RCC 7860 (cell line): ENCODE measurements around the gene NANOGP8.
"Not testable (repeated sequence)": the region's sequence is repeated elsewhere in the genome, so short reads cannot be mapped to it uniquely, and the experiment has no call there.

Source experiments
- DNase-seq: peaks from one replicate; pipeline ENCODE4 v3.0.0-alpha.2; 2015; ENCODE audit warnings: low spot score
- FAIRE-seq: peaks from 2 replicates; lab custom pipeline; 2012; peaks lifted over from hg19 to GRCh38; lab: Jason Lieb, UNC

NANOGP8 gene, protein sequence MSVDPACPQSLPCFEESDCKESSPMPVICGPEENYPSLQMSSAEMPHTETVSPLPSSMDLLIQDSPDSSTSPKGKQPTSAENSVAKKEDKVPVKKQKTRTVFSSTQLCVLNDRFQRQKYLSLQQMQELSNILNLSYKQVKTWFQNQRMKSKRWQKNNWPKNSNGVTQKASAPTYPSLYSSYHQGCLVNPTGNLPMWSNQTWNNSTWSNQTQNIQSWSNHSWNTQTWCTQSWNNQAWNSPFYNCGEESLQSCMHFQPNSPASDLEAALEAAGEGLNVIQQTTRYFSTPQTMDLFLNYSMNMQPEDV

DNA sequence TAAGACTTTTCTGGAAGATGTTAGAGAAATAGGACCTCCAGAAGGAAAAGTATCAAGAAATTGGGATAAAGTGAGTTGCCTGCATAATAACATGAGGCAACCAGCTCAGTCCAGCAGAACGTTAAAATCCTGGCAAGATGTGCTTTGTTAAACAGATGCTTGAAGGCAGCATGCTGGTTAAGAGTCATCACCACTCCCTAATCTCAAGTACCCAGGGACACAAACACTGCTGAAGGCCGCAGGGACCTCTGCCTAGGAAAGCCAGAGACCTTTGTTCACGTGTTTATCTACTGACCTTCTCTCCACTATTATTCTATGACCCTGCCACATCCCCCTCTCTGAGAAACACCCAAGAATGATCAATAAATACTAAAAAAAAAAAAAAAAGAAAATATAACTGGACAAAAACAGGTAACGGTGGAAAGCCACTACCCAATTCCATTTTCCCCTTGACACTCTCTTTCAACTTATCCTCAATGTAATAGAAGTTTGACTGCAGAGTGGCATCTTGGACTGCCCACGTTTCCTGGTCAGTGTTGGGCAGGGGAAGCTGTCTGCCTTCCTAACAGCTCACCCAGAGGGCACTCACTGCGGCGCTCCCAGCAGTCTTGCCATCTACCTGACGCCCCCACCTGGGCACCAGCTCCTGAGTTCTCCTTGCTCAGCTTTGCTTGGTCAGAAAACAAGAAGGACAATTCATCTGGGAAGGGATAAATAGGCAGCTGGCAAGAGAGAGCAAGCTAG, at the start of gene NANOGP8:
Gene NANOGP8 (minus strand): TSS at position 120 of the 744 bp plus-strand sequence. CDS start 185 bp downstream, outside the sequence.
- not testable (repeated sequence) for DNase-seq, FAIRE-seq

DNA sequence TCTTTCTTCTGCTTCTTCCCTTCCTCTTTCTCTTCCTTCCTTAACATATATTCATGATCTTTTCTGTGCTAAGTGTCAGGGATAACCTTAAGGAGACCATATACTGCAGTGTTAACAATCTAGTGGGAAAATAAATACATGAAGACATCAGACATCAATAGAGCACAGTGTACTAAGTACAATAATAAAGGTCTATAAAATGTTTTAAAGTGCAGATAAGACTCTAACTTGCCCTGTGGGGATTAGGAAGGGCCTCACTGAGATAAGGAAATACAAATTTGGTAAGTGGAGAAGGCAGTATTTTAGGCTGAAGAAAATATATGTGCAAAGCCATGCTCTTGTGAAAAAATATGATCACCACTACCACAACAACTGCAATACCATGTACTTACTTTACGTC, 49.2 kb upstream of the NANOGP8 start:
- DNase-seq (no peak), FAIRE-seq (no peak)

DNA sequence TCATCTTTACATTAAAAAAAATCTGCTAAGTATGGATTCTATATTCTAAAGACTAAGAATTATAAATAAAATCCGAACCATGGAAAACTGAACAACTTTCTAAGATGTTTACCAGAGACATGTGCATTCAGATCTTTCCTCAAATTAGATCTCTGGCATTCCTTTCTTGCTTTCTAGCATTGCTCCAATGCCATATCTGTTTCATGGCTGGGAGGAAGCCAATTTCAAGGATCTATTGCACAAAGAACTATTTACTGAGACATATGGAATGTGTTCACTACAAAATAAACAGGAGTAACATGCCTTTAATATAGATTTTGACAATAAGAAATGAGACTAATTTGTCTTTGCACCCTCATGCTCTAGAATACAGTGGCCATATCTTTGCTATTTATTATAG, 45.1 kb upstream of the NANOGP8 start:
- FAIRE-seq: no peak
- DNase-seq: no peak

DNA sequence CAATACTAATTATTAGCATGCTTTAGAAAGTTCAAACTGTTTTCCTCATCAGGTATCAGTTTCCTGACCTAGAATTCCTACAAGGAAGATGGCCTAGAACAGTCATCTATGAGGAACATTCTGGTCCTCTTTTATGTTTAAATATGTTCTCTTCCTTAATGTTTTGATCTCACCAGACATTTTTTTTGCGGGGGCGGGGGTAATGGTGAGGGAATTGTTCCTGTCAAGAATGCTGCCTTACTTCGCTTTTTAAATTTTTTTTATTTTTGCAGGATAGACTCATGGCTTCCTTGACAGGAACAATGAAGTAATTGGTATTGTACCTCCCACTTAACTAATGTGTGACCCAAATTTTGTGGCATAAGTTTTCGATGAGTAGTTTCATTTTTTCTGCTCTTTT, 44.3 kb upstream of the NANOGP8 start:
- no peak for FAIRE-seq

DNA sequence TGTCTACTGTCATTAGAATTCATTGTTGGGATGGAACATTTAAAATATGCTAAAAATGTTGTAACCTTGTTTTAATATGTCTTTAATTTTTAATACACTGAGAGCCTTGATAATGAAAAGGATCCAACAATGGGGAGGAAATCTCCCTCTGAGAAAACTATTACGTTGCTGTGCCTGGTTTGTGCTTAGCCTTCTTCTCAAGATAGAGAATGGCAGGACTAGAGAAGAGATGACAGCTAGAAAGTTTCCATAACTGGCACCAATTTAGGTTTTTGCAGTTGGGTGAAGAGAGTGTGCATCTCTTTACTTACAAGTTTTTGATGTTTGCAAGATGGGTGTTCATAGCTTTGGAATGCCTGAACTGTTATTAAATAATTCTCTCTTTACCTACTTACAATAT, 42.6 kb upstream of the NANOGP8 start:
- FAIRE-seq: no peak
- no peak for DNase-seq

More for the DNA sequence above, 44.3 kb upstream of the NANOGP8 start:
- no peak for DNase-seq

DNA sequence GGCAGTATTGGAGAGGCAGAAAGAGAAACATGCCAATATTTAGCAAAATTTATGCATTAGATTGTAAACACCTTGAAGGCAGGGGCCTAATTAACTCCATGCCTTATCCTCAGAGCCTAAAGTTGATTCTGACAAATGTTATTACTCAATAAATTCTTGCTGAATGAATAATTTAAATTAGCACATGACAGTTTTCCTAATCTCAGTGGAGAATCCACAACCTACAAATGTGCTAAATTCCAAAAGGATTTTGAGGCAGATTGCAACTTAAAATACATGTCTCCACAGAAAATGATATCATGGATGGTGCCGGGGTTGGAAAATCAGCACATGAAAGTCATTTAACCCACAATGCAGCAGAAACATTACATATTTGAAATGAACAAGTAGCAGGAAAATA, 41.1 kb upstream of the NANOGP8 start:
- no peak for FAIRE-seq
- DNase-seq: no peak

DNA sequence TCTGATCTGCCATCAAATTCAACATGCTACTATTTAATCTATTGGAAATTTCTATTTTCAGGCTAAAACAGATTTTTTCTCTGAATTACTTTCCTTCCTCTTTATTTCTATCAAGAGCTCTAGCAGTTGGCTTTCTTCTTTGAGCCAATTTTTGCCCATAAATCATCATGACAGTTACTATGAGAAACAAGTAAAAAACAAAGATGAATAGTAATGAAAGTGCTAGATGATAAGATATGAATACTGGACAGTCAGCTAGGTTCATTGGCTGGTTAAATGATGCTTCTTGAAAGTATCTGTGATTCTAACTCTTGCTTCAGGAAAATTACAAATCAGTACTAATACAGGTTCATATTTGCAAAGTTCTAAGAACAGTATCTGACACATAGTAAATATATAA, 38.6 kb upstream of the NANOGP8 start:
- FAIRE-seq (no peak), DNase-seq (no peak)

DNA sequence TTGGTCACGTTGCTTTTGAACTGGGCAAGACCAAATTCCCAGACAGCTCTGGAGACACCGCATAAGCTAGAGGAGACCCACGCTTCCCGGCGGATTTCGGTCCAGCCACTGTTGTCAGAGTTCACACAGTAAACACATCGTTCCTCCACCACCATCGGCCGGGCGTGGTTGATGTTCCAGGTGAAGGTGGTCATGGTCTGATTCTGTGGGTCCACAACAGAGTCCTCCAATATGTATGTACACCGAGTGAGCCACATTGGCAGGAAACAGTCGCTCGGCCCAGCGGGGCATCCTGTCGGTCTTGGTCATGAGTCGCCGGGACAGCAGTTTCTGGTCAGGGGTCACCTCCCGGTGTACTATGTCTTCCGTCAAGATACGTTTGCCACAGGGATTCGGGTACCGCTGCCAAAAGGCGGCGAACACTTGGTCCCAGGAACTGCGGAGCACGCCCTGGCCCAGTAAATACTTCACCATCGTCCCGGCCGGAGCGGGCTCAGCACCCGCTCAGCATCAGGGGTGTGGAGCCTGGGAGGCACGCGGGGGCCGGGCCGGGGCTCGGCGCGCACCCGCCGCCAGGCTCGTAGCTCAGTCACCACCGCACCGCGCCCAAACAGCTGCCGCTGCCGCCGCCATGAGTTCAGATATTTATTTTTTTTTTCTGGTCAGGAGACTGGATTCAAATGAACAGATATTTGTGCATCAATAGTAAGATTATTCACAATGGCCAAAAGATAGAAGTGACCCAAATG, 36.7 kb upstream of the NANOGP8 start:
- DNase-seq (no peak), FAIRE-seq (no peak)

DNA sequence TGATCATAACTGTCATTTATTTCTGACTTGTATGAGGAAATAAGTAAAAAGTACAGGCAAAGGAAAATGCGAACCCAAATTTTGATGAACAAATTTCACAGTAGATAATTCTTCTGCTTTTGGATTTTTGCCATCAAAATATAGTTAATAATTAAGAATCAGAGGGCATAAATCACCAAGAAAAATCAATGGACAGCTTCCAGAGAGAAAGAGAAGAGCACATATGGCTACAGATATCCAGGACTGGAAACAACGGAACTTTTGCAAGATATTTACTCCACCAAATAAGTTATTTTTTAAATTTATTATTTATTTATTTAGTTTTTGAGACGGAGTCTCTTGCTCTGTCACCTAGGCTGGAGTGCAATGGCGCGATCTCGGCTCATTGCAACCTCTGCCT, 35.1 kb upstream of the NANOGP8 start:
- no peak for FAIRE-seq

DNA sequence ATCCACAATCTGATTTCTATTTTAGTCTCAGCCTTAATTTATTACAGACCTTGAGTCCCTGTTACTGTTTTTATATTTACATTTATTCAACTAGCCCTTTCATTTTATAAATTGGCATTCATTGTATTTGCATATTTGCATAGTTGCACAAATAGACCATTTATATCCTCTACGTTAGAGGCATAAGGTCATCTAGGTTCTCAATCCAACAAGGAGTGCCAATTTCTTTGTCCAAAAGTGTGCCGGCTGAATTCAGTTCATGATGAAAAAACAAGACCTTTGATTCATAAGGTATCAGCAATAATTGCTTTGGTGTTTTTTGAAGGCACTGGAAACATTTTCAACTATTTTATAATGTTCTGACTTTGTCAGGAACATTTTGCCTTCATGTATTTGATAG, 33.9 kb upstream of the NANOGP8 start:
- no peak for FAIRE-seq
- no peak for DNase-seq

More for the DNA sequence above, 35.1 kb upstream of the NANOGP8 start:
- no peak for DNase-seq

DNA sequence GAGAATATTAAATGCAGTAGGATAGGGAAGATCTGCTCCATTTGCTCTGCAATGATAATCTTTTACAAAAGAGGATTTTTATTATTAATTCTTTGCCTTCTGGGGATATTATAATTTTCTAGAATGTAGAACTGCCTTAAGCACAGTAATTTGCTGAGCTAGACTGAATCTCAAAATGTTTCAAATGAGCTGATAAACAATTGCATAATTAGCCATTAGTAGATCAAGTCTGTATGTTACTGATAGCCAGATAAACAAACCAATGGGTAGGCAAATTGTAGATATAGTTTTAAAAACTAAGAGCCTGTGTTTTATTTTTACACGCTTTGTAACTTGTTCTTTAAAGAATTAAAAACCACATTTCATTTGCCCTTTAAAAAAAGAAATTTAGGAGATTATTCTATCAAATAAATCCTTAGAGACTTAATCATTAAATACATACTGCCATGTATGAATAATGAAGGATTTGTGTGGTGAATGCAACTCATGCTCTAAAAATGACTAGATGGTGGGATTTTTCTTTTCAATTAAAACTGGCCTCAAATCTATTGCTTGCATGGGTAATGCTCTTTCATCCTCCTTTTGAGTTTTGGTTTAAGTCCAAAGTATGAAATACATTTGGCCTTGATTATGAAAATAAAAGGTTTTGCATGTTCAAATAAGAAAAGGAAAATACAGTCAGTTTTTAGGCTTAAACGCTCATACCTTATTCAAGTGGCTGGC, 32.6 kb upstream of the NANOGP8 start:
- FAIRE-seq (no peak), DNase-seq (no peak)

DNA sequence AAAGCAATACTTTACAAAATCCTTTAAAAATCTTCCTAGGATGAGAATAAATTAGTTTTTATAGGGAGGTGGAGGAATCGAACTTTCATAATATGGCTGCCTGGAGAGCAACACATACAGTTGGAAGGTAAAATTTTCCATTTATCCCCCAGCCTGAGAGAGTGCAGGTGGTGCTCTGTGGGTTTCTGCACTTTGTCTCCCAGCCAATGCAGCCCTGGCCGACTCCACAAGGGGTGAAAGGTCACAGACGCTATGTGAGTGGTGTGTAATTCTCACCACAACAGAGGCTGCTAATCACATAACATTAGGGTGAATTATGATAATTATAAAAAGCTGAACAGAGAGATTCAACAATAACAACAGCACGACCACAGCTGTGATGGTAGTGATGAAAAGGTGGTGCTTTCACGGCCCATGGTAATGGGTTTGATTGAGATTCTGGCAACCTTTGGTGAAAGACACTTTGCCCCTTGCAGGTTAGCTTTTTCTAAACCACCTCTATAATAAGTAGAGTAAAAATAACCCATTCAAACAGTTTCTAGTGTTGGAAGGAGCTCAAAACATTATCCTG, 30.1 kb upstream of the NANOGP8 start:
- FAIRE-seq: no peak
- no peak for DNase-seq

DNA sequence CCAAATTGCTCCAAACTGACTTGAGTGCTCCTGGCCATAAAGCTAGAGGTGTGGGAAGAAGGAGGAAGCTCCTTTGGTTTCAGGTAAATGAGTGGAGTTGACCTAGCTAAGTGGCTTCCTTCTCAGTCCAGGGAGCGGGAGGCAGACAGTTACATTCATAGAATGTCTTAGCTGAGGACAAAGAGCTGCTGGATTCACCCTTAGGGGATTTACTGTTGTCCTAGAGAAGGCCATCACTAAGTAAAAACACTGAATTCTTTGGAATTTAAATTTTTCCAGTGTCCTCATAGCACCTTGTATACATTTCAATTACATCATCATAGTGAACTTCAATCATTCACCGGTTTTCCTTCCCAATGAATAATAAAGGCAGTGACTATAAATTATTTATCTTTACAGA, 27.3 kb upstream of the NANOGP8 start:
- DNase-seq (no peak), FAIRE-seq (no peak)

DNA sequence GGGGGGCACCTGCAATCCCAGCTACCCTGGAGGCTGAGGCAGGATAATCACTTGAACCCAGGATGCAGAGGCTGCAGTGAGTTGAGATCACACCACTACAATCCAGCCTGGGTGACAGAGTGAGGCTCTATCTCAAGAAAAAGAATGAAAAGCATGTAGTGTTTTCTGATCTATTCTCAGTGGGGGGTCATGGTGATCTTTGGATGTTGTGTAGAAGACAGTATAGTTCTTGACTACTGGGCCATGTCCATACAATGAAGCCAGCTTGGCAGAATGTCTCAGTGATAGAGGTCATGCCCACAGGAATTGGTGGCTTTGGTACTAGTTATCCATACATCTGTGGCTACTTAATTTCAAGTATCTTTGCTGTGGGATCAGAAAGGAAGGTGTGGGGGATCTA, 26.8 kb upstream of the NANOGP8 start:
- FAIRE-seq: no peak
- DNase-seq: no peak

DNA sequence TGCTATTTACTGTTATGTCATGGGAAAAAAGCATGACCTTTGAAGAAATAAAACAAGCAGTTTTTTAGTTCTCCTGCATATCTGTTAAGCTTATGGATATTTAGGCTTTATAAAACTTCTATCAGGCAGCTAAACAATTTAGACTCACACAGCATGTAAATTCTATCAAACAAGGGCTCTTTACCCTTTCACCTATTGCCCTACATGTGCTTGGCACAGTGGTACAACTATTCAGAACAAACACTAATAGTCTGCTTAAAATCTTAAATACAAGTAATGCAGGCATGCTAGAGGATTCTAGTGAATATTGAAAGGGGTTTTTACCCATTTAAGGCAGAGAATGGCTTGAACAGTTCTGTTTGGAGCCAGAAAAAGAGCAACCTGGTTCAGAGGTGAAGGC, 23.4 kb upstream of the NANOGP8 start:
- no peak for DNase-seq
- no peak for FAIRE-seq

DNA sequence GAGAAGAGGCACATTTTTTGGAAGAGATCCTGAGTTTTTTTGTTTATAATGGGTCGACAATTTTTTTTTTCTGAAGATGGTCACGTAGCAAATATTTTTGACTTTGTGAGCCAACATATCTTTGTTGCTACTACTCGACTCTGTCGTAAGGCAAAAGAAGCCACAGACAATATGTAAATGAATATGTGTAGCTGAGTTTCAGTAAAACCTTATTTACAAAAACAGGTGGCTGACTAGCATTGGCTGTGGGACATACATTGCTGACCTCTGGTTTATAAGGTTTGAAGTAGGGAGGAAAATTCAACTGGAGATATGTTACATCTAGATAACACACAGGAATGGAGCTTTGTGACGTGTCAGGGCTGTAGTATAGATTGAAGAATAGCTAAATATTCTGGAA, 22.5 kb upstream of the NANOGP8 start:
- DNase-seq (no peak), FAIRE-seq (no peak)

DNA sequence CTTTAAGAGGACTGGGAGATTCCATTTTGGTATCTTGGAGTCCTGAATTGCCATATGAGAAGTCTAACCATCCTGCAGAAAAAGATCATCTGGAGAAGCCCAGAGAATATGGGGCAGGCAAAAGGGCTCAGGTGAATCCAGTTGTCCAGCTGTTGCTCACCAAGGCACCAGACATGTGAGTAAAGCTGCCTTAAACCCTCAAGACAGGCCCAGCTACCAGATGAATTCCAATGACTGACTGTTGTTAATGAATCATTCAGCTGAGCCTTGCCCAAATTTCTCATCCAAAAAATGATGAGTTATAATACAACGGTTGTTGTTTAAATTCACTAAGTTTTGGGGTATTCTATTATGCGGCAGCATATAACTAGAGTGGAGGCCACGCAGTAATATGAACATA, 22.0 kb upstream of the NANOGP8 start:
- DNase-seq (no peak), FAIRE-seq (no peak)

DNA sequence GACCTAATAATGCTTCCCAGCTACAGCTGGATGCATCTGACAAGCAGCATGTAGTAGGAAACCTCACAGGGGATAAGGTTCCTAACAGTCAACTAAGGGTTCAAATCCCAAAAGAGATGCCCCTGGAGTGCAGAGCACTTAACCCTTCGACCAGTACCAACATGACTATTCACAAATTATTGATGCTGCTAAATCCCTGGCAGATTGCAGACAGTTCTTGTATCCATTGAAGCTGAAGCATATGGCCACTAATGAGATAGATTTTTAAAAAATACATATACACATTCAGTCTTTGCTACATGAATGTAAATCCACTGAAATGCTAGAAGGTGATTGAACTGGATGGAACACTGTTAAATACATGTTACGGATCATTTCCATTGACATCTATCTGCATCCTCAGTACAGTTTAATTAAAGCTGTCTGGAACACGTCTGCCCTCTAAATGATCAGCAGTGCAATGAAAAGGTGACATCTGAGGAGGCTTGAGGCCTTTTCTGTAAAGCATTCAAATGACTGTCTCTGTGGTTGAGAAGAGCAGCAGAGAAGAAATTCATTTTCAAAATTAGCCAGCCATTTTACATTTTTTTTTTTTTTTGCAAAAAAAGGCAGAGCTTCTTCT, 19.5 kb upstream of the NANOGP8 start:
- FAIRE-seq: no peak
- no peak for DNase-seq

DNA sequence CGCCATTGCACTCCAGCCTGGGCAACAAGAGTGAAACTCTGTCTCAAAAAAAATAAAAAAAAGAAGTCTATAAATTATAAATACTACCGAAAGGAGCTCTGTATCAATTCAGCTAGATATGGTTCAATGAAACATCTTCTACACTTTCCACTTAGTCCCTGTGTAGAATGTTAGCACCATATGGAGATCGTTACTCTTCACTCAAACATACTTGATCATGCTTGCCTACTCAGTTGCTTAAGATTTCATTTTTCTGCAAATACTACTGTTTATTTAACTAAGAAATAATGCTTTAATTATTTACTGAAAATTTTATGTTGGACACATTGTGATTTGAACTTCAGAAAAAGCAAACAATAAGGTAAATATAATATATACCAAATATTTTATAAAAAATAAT, 17.1 kb upstream of the NANOGP8 start:
- DNase-seq: no peak
- no peak for FAIRE-seq

DNA sequence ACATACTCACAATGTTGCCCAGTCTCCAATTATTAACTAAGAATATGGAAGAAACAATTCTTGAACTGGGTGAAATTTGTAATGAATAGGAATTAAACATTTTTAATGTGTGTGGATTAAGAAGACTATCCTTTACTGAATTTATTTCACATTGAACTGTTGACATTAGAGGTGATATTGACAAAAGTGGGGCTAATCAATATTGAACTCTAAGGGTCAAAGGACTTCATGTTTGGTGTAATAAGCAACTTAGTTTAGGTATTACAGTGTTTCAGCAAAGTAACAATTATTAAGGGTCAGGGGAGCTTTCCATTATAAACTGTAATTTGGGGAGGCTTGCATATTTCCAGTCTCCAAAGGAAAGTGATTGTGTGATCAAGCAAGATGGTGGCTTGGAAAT, 16.2 kb upstream of the NANOGP8 start:
- DNase-seq (no peak), FAIRE-seq (no peak)
